ENCODE data around the gene ZNF451.
"Not testable (repeated sequence)": the region's sequence is repeated elsewhere in the genome, so short reads cannot be mapped to it uniquely, and the experiment has no call there.

The ZNF451 gene

DNA sequence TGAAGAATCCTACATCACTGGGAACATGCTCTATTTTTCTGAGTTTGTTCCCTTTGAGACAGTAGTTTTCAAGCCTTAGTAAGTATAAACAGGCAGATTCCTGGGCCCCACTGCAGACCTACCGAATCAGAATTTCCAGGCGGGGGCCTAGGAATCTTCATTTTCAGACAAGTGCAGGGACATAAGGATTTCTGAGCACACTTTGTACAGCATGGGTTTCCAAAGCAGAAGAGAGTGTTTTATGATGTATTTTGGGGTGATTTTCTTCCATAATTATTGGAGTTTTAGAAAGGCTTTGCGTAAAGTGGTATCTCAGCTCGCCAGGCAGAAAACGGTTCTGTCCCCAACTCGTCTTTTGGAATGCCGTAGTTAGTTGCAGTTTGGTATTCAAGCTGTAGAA lies 1.4 kb downstream of the ZNF451 start:
- not testable (repeated sequence) for DNase-seq

DNA sequence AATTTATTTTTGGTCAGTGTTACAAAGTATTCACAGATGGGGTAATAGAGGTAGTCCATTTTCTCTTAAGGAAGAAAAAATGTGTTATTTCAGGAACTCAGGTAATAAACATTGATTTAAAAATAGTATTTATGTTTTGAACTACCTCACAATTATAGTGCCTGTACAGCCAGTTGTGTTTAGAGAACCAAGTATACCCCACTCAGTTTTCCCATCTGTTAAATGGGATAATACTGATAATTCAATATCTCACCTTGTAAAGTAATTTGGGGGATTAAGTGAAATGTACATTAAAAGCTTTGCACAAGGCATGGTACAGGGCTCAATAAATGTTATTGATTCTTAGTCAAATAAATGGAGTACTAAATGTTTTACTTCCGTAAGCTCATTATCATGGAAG lies 4.7 kb downstream of the ZNF451 start:
- DNase-seq = no peak

DNA sequence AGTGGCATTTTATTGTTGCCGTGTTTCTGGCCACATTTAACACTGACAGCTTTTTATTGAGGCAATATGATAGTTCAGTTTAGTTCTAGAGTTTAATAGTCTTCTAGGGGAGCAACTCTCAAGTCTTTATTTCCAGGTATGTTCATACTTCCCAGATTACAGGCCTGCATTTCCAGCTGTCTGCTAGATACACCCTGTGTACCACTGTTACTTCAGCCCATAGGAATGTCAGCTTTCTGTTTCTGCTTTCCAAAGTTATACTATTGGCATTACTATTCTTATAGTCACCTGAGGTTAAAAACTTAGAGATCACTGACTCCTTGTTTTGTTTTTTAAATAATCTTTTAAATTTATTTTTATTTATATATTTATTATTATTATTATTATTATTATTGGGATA lies 7.6 kb downstream of the ZNF451 start:
- no peak for DNase-seq

DNA sequence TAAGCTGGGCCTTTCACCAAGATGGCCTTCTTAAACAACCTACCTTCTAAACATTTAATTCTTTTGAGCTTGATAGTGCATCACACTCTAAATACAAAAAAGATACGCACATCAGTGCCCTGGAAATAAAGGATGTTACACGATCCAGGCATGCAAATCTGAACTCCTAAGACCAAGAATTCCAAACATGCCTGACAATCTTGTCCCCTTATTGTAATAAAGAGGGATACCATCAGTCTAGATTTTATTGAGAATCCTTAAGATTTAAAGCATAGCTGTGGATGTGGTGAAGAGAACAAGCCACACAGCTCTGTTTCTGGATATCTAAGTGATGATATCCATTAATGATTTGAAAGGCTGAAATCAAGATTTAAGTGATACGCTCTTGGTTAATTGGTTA lies 13.0 kb downstream of the ZNF451 start:
- DNase-seq = no peak

DNA sequence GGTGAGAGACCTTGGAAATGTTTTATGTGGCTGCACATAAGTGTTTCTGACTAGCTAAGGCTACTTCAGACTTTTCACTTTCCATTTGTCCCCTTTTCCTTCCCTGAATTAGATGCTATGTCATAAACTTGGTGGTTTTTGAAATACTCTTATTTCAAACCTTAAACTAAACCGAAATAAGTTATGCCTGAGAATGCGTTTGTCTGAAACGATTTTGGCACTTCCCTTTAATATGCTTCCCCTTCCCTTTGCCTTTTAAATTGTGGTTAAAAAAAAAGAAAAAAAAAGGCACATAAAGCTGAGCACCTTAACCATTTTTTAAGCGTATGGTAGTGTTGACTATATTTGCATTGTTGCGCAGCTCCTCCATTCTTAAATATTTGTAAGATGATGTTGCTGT lies 14.3 kb downstream of the ZNF451 start:
- no peak for DNase-seq

DNA sequence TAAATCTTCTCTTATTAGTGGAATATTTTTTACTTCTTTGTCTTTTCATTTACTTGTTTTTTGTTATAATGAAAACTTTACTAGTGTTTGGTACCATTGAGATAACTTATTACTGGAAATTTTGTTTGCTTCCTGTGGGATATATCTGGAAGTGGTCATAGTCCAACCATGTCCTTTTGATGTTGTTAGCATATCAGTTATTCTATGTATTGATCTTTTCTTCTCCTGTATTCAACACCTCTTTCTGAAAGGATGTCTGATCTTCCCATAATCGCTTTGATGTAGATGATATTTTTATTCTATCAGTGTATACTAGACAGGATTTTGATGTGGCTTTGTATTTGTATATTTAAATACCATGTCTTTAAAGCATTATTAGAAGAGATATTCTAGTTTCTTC lies 17.0 kb downstream of the ZNF451 start:
- DNase-seq = no peak

DNA sequence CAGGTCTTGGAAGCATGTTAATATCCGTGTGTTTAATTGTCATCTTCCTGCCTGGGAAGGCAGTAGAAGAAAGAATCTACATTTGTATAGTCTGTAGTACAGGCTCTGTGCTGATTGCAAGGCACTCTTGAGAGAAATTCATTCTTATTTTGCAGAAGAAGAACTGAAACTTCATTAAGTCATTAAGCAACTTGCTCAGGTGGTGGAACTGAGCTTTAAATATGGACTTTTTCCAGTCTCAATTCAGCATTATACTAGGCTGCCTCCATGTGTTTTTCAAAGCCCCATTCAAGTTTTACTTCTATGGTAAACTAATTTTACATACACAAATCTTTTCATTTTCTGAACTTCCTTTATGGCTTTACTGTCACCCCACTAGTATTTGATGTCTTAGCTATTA lies 18.7 kb downstream of the ZNF451 start:
- no peak for DNase-seq

DNA sequence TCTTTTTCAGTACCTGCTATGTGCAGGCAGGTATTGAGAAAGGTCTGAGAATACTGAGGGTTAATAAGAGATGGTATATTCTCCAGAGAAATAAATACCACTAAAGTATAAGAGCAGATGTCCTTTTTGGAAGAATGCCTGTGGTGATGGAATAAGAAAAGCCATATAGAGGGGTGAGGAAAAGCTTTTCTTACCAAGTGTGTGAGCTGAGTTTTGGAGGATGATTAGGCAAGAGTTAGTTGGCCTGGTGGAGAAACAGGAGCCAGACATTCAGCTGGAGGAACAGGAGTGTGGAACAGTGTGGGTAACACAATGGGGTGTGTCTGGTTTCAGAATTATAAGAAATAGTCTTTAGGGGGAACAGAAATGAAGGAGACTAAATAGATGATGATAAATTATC lies 19.9 kb downstream of the ZNF451 start:
- DNase-seq = no peak

DNA sequence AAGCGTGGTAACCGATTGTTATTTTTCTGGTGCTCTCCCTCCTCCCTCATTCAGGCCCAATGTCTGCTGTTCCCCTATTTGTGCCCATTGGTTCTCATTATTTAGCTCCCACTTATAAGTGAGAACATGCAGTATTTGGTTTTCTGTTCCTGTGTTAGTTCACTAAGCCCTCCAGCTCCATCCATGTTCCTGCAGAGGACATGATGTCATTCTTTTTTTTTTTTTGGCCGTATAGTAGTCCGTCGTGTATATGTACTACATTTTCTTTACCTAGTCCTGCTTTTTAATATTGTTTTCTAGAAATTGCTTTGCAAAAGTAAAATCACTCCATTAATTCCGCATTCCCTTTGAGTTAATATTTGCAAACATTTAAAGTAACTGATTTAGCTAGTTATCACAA lies 23.1 kb downstream of the ZNF451 start:
- no peak for DNase-seq

DNA sequence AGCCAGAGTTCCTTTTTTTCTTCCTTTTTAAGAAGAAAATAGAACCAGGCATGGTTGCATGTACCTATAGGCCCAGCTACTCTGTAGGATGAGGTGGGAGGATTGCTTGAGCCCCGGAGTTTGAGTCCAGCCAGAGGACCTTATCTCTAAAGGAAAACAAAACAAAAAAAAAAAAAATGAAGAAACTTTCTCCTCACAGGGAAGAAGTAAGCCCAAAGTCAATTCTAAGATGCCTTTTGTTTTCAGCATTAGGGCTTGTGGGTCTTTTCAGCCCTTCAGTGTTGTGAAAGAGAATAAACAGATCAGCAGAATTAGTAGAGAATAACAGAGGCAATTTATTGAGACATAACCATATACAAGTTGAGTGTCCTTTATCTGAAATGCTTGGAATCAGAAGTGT lies 26.8 kb downstream of the ZNF451 start:
- DNase-seq = no peak

DNA sequence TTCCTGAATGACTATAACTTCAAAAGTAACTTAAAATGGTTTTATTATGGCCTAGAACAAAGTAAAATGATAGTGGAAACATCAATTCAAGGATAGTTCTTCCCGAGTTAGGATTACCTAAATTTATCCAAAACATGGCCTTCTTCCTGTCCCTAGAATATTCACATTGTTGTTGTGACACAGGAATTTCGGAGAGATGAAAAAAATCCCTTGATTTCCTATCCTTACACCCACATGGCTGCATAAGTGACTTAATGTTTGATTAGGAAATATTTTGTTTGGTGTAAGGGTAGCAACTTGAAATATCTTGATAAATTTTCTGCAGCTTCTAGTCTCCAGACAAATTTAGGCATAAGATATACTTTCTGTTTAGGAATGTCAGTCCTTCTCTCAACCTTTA lies 27.8 kb downstream of the ZNF451 start:
- no peak for DNase-seq

DNA sequence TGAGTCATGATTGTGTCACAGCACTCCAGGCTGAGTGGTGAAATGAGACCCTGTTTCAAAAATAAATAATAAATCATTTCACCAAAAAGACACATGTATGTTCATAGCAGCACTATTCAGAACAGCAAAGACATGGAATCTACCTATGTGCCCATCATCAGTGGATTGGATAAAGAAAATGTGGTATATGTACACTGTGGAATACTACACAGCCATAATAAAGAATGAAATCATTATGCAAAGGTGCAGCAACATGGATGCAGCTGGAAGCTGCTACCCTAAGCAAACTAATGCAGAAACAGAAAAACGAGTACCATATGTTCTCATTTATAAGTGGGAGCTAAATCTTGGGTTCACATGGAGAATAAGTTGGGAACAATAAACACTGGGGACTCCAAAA lies 33.1 kb downstream of the ZNF451 start:
- DNase-seq = no peak

DNA sequence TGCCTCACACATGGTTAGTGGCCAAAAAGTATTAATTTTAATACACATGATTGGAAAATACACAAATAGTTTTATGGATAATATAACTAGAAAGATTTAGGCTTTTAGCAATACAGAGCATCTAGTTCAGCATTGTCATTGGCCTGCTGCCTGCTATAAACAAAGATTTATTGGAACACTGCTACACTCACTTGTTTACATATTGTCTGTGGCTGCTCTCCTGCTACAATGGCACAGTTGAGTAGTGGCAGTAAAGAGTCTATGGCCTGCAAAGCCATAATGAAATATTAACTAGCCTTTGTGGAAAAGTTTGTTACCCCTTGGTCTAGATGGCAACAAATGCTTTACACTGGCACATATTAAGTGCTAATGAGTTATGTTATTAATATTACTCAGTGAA lies 37.8 kb downstream of the ZNF451 start:
- no peak for DNase-seq

DNA sequence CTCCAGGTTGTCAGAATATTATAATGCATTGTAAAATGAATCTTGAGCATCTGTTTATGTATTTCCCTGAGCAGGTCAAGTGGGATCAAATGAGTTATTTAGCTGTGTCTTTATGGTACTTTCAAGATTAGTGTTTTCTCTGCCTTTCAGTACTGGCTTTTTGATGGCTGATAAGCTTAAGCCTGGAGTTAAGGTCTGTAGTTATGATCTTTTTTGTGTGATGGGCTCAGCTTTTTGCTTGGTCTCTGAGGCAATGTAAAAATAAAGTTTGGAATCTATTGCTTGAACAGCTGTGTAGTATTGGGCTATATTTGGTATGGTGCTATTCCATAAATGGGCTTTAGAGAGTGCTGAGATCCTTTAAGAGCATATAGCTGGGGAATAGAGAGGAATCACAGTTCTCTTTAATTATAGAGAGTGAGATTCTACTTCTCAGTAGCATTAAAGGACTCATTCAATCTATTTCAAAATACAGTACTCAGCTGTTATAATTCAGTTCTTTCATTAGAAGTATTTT lies 40.7 kb downstream of the ZNF451 start:
- no peak for DNase-seq

DNA sequence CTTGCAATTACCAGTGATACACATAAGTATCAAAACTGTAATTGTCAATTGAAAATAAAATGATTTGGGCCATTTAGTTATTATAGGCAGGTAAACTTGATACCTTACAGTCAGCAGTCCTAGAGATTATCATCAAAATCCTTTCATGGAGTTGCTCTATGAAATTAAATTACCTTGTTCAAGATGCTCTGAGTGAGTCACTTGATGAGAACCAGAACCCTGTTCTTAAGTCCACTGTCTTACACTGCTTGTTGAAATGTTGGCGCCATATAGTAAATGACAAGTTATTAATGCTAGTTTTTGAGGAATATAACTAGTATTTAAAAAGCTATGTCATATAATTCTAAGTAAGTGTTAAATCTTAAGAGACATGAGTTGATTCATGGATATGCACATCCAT lies 45.0 kb downstream of the ZNF451 start:
- no peak for DNase-seq

DNA sequence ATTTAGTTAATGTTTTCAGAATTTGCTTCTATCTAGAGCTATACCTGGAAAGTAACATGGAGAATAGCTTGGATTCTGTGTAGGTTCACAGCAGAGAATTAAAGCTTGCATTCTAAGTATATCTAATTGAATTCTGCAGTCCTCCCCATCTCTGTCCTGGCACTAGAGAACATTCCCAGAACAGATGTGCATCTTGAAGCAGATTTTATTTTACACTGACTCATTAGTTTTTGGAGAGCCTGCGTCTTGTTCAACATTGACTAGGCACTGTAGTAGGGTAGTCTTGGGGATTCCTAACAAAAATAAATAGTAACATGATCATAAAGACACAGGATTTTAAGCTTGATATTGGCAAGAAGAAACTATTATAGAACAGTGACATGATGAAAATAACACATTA lies 45.9 kb downstream of the ZNF451 start:
- no peak for DNase-seq

DNA sequence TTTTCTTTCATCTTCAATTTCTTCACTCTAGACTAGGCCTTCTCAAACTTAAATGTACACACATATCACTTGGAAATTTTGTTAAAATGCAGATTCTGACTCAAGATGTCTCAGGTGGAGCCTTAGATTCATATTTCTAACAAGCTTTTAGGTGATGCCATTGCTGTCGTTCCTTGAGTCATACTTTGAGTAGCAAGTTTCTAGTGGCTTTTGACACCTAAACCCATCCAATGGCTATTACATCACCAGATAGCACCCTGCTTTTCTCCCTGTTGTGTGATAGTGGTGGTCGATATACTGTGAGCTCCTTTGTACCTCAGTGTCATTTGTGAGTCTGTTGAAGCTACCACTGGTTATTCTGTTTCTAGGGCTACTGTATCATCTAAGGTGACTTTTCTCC lies 47.4 kb downstream of the ZNF451 start:
- DNase-seq = no peak

DNA sequence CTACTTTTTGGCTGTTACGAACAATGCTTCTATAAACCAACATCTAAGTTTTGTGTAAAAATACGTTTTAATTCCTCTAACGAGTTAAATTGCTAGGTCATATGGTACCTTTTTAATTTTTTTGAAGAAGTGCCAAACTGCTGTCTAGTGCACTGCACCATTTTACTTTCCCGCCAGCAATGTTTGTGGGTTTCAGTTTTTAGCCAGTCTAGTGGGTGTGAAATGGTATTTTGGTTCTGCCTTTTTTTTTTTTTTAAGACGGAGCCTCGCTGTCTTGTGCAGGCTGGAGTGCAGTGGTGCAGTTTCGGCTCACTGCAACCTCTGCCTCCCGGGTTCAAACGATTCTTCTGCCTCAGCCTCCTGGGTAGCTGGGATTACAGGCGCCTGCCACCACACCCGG lies 48.0 kb downstream of the ZNF451 start:
- DNase-seq = no peak

DNA sequence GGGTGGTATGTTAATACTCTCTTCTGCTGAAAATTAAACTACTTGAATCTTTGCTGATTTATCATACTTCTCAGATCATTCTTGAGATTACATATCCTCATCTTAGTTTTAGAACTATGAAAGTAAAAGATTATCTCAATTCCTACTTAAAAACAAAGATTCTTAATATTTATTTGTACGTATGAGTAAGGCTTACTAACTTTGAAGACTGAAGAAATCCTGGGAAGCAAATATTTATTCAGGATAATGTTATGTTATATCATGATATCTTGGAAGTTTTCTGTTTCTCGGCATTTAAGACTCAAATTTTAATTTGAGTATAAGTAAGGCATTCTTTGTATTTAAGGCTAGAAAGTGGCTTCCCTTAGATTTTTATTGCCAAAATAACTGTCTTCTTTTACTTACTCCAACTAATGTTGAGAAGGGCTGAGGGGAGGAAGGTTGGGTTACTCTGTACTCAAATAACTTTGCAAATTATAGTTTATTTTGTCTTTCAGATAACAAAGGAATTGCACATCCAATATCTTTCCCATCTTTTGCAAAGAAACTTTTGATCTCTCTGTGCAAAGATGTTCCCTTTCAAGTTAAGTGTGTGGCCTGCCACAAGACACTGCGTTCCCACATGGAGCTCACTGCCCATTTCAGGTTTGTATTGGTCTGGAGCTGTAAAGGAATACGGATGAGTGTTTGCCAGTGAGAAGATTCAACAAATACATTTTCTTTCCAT lies 51.6 kb downstream of the ZNF451 start:
- DNase-seq = no peak

DNA sequence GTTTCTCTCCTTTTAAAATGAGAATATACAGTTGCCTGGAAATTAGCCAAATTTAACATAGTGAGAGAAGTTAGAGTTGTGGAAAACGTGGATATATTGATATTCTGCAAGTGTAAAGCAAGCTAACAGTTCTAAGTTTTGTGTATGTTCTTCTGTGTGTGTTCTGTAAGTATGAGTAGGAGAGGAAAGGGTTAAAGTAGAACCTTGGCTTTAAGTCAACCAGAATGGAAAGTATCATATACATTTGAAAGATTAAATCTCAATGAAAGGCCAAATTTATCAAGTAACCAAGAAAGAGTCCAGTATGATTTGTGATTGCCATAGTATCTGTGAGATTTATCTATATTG lies 52.2 kb downstream of the ZNF451 start:
- no peak for DNase-seq

DNA sequence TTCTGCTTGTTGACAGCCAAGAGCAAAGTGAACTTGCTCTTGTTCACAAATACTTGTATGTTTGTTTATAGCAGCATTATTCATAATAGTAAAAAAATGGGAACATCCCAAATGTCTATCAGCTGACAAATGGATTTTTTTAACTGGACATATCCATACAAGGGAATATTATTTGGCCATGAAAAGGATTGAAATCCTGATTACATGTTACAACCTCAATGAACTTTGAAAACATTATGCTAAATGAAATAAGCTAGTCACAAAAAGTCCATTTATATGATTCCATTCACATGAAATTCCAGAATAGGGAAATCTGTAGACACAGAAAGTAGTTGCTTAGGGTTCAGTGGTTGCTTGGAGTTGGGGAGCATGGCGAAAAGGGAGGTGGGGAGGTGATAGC lies 53.7 kb downstream of the ZNF451 start:
- DNase-seq = no peak

DNA sequence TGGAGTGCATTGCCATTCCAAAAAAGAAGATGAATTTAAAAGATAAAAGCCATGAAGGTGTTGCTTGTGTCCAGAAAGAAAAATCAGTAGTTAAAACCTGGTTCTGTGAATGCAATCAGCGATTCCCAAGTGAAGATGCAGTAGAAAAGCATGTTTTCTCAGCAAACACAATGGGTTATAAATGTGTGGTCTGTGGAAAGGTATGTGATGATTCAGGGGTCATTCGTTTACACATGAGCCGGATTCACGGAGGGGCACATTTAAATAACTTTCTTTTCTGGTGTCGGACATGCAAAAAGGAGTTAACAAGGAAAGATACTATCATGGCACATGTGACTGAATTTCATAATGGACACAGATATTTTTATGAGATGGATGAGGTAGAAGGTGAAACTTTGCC lies 57.4 kb downstream of the ZNF451 start:
- no peak for DNase-seq

DNA sequence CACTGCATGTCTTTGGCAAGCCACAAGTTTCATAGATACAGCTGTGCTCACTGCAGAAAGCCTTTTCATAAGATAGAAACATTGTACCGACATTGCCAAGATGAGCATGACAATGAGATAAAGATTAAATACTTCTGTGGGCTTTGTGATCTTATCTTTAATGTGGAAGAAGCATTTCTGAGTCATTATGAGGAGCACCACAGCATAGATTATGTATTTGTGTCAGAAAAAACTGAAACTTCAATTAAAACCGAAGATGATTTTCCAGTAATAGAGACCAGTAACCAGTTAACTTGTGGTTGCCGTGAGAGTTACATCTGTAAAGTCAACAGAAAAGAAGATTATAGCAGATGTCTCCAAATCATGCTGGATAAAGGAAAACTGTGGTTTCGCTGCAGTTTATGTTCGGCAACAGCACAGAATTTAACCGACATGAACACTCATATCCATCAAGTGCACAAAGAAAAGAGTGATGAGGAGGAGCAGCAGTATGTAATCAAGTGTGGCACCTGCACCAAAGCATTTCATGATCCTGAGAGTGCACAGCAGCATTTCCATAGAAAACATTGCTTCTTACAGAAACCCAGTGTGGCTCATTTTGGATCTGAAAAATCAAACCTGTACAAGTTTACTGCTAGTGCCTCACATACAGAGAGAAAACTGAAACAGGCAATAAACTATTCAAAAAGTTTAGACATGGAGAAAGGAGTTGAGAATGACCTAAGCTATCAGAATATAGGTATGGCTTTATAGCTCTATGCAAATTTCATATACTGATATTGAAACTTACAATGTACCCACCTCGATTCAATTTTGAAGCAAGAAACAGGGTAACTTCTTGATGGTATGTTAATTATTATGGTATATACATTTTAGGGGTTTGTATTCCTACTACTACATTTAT lies 58.2 kb downstream of the ZNF451 start:
- DNase-seq = no peak

DNA sequence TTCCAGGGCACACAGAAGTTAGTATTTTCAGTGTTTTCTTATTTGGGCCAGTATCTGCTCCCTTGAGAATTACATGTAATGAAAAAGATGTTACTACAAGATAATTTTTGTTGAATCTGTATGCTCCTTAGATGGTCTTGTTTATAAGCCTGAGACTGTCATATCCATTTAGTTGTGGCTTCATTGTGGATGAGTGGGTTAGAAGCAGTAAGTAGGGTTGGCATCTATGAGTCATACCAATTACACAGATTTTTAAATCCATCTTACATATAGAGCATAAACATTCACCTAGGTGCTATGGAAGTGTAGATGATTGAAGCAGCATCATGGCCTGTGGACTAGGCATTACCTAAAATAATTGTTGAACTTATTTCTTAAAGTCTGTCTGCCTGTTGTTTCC lies 68.7 kb downstream of the ZNF451 start:
- DNase-seq = no peak

DNA sequence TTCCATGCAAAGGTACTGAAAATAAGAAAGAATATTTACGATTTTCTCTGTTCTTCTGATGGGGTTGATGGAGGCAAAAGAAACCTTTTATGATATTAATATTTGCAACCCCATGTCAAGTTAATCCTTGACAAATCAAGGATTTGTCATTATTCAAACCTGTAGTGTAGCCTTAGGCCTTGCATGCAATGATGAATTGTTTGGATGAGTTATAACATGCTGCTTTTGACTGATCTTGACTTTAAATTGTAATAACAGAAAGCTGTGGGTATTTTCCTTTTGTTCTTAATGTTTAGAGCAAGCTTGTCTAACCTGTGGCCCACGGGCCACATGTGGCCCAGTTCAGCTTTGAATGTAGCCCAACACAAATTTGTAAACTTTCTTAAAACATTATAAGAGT lies 69.1 kb downstream of the ZNF451 start:
- no peak for DNase-seq

Data from CD4-positive, alpha-beta T cell treated with Interferon gamma for 1 hour (primary cell).